Measurements from ENCODE around the gene NRP1.
"Not testable (repeated sequence)": the region's sequence is repeated elsewhere in the genome, so short reads cannot be mapped to it uniquely, and the experiment has no call there.

Gene NRP1

DNA sequence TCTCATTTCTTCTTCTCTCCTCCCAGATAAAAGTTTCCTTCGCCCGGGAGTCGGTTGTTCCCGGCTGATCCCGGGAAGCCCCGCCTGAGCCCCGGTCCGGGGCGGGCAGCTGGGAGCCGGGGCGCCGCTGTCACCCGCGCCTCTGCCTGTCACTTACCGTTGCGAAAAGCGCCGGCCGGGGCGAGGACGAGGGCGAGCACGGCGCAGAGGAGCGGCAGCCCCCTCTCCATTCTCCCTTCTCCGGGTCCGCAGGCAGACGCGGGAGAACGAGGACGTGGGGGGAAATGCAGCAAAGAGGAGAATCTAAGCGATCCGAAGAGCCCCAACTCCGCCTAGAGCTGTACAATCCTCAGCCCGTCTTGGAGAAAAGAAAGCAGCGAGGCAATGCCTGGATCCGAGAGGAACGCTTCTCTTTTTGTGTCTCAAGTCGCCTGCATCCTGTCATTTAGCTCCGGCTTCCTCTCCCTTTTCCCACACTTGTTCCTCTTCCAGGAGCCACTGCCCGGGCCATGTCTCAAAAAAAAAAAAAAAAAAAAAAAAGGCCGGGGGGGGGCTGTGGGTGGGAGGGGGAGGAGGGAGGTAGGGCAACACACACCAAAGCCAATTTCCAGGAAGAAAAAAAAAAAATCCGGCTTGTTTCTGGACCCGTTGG is at the start of gene NRP1:
Gene NRP1, minus strand, starts transcription at position 515 of the 652 bp plus-strand sequence. Its CDS starts 285 bp downstream, at position 230.
- in situ Hi-C loops (cut with HindIII; ENCODE audit: low sequenced_read_pairs), result no loop called here

DNA sequence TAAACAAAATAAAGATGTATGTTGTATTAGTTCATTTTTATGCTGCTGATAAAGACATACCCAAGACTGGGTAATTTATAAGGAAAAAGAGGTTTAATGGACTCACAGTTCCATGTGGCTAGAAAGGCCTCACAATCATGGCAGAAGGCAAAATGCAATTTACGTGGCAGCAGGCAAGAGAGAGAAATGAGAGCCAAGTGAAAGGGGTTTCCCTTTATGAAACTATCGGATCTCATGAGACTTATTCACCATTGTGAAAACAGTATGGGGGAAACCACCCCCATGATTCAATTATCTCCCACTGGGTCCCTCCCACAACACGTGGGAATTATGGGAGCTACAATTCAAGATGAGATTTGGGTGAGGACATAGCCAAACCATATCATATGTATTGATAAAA is 49.7 kb upstream of the NRP1 start:
- in situ Hi-C loops (cut with HindIII; ENCODE audit: low sequenced_read_pairs), result not testable (repeated sequence)

- in situ Hi-C loops (cut with HindIII; ENCODE audit: low sequenced_read_pairs), result no loop called here
Observed at GRCh38 chr10:33382921-33383713, 48.6 kb upstream of the NRP1 start.

- in situ Hi-C loops (cut with HindIII; ENCODE audit: low sequenced_read_pairs), result no loop called here
Observed at GRCh38 chr10:33382216-33382600, 47.7 kb upstream of the NRP1 start.

DNA sequence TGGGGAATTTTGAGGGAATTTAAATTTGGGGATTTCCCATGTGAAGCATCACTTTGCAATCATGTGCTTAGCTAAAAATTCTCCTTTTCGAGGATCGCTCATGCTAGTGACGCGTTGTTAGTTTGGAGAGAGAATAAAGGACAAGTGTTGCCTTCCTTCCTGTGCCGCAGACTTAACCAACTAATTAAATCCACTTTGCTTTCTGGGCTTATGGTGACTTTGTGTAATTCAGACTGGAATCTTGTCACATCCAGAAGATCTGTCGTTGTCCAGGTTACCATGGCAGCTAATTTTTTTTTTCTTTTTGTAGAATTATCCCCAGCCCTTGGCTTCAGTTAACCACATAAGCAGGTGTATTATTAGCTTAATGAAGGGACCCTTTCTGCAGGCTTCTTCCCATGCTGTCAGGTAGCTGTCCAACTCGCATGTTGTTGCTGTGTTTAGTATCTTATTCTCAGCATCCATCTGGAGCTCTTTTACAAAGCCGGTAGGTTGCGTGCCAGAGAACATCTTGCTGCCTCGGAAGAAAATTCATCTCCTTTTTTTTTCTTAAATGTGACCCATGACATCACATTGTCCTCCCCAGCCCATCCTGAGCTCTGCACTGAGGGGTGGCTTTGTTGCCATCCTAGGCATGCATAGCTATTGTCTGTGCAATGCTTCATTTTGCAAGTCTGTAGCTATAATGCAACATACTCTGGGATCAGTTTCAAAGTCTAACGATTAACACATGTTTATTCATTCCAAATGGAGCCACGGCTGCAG is 47.2 kb upstream of the NRP1 start:
- in situ Hi-C loops (cut with HindIII; ENCODE audit: low sequenced_read_pairs), result no loop called here

GRCh38 chr10:33377658-33378025 is 43.2 kb upstream of the NRP1 start:
- in situ Hi-C loops (cut with HindIII; ENCODE audit: low sequenced_read_pairs), result no loop called here

DNA sequence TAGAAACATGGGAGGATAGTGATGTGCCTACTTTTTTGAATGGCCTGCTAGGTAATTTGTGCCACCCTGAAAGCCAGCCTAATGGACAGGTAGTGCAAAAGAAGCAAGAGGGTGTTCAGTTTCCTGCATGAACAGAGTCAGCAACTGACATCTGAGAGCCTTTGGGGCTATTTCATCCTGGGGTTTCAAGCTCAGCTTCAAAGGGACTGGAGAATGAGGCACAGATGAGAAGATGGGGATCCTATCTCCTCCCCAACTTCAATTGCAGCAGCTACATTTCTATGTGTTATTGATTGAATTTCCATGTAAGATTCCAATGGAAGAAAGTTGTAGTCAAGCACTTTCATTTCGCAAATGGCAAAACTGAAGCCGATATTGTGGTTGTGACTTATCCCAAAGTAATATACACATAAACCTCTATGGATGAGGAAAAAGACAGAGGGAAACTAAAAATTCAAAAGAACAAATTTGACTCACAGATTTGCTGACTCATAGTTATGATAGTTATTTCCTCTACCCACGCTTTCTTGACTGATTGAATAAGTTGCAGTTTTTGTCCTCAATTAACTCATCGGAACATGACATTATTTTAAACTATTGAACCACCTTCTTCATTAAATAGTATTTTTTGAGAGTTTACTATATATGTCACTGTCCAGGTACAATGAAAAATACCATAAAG is 42.6 kb upstream of the NRP1 start:
- in situ Hi-C loops (cut with HindIII; ENCODE audit: low sequenced_read_pairs), result no loop called here

- in situ Hi-C loops (cut with HindIII; ENCODE audit: low sequenced_read_pairs), result no loop called here
Observed at GRCh38 chr10:33376476-33376875, 42.0 kb upstream of the NRP1 start.

DNA sequence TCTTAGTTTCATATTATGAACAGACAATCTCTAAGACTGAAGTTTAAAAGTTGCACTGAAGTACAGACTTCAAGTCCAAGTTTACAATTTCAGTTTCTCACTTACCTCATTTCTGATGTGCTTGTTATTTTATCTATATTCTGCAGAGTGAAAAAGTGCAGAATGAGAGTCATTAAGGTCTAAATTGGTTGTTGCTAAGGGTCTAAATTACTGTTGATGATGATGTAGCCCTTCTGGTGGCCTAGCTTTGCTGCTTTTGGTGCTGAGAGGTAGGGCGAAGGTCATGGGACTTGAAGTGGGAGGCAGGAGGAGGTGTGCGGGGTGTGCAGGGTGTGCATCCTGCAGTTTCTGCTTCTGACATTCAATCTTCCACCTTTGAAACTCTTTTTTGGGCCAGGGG is 38.8 kb upstream of the NRP1 start:
- in situ Hi-C loops (cut with HindIII; ENCODE audit: low sequenced_read_pairs), result no loop called here

DNA sequence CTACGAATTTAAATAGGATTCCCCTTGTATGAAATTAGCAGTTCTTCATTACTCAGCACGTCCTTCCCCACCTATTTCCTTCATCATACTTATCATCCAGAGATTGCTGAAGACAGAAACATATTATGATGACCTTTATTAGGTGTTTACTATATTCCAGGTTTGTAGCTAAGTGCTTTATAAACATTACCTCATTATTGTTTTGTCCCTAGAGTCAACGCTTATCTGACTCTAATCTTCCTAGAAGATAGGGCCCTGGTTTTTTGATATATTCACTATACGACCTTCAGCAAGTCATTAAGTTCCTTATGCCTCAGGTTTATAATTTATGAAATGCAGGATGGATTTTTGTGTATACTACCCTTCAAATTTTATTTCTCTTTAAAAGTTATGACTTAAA is 36.8 kb upstream of the NRP1 start:
- in situ Hi-C loops (cut with HindIII; ENCODE audit: low sequenced_read_pairs), result no loop called here

DNA sequence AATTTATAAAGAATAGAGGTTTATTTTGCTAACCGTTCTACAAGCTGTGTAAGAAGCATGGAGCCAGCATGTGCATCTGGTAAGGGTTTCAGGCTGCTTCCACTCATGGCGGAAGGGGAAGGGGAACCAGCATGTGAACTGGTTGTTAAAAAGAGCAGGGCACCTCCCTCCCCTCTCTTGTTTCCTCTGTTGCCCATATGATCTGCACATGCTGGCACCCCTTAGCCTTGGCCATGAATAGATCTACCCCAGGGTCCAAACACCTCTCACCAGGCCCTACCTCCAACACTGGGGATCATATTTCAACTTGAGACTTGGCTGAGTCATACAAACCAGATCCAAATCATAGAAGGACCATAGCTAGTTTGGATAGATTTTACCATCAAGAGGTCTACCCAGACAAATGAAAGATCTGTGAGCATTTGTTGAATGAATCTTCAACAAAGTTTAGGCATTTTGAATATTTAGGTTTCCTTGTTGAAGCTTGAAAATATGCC is 36.0 kb upstream of the NRP1 start:
- in situ Hi-C loops (cut with HindIII; ENCODE audit: low sequenced_read_pairs), result no loop called here

DNA sequence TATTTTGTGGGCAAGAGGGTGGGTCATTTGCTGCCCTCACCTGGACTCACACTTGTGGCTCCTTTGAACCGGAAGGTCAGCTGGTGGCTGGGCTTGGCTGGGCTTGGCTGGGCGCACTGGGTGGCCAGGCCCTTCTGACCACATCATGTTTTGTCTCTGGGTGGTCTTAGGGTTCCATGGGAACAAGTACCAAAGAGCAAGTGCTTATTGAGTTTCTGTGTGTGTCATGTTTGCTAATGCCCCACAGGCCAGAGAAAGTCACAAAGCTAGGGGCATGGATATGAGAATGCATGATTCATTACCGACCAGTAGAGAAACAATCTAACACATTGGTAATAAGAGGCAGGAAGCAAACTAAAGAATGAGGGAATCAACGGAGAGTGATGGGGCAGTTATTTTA is 33.6 kb upstream of the NRP1 start:
- in situ Hi-C loops (cut with HindIII; ENCODE audit: low sequenced_read_pairs), result no loop called here

- in situ Hi-C loops (cut with HindIII; ENCODE audit: low sequenced_read_pairs), result no loop called here
Observed at GRCh38 chr10:33365871-33366411, 31.5 kb upstream of the NRP1 start.

DNA sequence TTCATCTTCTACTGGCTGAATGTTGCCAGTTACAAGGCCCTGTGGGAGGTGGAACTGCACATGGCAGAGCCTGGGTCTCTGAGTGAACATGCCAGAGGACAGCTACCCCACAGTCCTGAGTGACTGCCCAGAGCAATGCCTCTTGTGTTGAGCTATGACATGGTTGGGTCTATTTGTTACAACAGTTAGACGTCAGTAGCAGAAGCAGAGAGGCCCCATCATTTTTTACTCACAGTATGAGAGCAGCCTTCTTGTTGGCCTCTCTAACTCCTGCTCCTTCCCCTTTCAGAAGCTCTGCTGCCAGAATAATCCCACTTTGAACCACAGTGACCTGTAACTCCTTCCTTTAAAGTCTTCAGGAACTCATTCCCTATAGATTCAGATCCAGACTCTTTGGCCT is 30.8 kb upstream of the NRP1 start:
- in situ Hi-C loops (cut with HindIII; ENCODE audit: low sequenced_read_pairs), result no loop called here

DNA sequence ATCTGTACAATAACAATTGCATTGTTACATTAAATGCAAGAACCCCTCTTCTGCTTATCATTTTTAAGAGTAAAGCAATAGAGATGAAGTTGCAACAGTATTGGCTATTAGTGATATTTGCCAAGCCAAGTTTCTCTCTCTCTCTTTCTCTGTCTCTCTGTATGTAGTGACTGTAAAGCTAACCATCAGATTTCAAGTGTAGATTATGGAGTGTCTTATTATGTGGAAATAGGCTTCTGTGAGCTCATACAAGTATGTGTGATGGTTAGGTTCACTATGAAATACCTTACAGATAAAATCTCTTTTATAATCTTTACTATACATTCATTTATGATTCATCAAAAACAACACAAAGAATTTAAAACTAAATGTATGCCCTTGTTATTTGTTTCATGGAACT is 28.6 kb upstream of the NRP1 start:
- in situ Hi-C loops (cut with HindIII; ENCODE audit: low sequenced_read_pairs), result no loop called here

DNA sequence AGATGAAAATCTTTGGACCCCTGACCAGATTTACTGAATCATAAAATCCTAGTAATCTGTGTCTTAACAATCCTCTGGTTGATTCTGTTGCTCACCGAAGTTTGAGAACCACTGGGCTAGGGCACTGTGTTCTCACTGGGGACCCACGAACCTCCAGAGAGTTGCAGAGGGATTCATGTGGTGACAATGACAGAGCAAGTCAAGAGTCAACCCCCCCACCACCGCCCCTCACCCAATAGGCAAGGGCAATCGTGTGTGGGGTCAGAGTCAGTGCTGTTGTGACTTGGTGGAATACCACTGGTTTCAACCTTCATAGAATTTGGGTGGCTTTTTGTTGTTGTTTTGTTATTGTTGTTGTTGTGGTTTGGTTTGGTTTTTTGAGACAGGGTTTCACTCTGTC is 23.5 kb upstream of the NRP1 start:
- in situ Hi-C loops (cut with HindIII; ENCODE audit: low sequenced_read_pairs), result no loop called here

GRCh38 chr10:33355274-33355673 is 20.8 kb upstream of the NRP1 start:
- in situ Hi-C loops (cut with HindIII; ENCODE audit: low sequenced_read_pairs), result no loop called here

- in situ Hi-C loops (cut with HindIII; ENCODE audit: low sequenced_read_pairs), result no loop called here
Observed at GRCh38 chr10:33353853-33354252, 19.4 kb upstream of the NRP1 start.

DNA sequence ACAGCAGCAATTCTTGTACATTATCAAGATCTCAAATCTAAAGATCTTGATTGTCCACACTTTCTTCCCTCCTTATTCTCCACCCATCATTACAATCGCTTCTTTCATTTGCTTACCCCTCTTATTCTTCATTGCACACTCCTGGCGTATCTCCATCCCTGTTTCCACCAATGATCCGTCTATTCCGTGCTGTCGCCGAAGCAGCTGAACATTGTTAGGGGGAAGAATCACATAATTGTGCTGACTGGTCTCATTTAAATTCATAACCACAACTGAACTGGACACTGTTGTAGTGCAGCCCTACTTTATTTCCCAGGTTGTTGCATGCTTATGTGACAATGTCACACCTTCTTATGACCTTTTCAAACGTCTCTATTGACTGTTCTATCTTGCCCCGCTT is 18.9 kb upstream of the NRP1 start:
- in situ Hi-C loops (cut with HindIII; ENCODE audit: low sequenced_read_pairs), result no loop called here

GRCh38 chr10:33352615-33353014 is 18.1 kb upstream of the NRP1 start:
- in situ Hi-C loops (cut with HindIII; ENCODE audit: low sequenced_read_pairs), result no loop called here

- in situ Hi-C loops (cut with HindIII; ENCODE audit: low sequenced_read_pairs), result no loop called here
Observed at GRCh38 chr10:33352175-33352574, 17.7 kb upstream of the NRP1 start.
